Keratinocyte (primary cell): Measurements from ENCODE around the gene P2RX1.

Source experiments
- EZH2 ChIP-seq: IDR thresholded peaks from one replicate; pipeline ENCODE4 v1.6.1; 2012; ENCODE audit warnings: inconsistent platforms, mild to moderate bottlenecking, low read length, moderate library complexity
- TF ChIP-seq, protein P1 (sequence below), 3 experiments: IDR thresholded peaks in 1 of 3; conservative IDR thresholded peaks in 1 of 3; optimal IDR thresholded peaks in 1 of 3; 2 replicates in 2 of 3; 3 replicates in 1 of 3; pipeline versions ENCODE3 to v1.5.1; 2011; ENCODE audit warnings: low read length in 3 of 3, mild to moderate bottlenecking in 3 of 3, moderate library complexity in 2 of 3, control low read depth in 1 of 3, inconsistent platforms in 1 of 3; ENCODE audit not compliant: insufficient read depth in 2 of 3; ENCODE audit errors: extremely low read depth in 1 of 3

DNA sequence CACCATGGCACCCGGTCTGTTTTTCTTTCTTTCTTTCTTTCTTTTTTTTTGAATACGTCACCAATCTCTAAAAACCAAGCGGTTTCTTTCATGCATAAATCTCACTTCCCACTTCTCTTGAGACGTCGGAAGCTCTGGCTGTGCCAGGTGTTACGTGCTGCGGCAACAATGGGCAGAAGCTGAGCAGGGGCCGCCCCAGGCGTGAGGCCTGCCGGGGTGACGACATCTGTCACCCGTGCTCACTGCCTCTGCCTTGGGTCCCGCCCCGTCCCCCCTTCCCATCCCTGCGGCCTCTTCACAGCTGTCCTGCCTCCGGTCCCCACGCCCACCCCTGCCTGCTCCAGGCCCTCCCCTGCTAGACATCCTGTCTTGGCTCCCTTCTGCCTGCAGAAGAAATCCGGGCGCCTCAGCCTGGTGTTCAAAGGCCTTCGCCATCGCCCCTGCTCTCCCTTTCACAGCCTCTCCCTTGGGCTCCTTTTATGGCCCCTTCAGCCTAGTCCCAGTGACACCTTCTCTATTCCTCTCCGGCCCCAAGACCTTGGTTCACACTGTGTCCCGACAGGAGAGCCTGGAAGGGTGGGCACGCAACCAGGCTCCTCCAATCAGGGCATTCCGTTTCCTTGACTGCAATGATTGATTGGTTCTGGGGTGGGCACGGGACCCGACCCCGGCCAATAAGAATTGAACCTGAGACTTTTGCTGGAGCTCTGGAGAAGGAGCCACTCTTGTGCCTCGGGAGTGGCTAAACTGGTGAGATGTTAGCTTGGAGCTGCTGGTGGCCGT, 4.8 kb downstream of the P2RX1 start:
- TF ChIP-seq, protein P1, sequence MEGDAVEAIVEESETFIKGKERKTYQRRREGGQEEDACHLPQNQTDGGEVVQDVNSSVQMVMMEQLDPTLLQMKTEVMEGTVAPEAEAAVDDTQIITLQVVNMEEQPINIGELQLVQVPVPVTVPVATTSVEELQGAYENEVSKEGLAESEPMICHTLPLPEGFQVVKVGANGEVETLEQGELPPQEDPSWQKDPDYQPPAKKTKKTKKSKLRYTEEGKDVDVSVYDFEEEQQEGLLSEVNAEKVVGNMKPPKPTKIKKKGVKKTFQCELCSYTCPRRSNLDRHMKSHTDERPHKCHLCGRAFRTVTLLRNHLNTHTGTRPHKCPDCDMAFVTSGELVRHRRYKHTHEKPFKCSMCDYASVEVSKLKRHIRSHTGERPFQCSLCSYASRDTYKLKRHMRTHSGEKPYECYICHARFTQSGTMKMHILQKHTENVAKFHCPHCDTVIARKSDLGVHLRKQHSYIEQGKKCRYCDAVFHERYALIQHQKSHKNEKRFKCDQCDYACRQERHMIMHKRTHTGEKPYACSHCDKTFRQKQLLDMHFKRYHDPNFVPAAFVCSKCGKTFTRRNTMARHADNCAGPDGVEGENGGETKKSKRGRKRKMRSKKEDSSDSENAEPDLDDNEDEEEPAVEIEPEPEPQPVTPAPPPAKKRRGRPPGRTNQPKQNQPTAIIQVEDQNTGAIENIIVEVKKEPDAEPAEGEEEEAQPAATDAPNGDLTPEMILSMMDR (optimal IDR thresholded peaks at IDR 0.05 in 1 of 3, IDR thresholded peaks at IDR 0.05 in 1 of 3, conservative IDR thresholded peaks at IDR 0.05 in 1 of 3; ENCODE audit: extremely low read depth in 1 of 3, insufficient read depth in 2 of 3, low read length in 3 of 3), result no peak
- TF ChIP-seq EZH2, result no peak
